GM21447 (cell line): Measurements from ENCODE around the gene BLMH.

ENCODE experiments used
- ATAC-seq: cut with Tn5 transposase; IDR thresholded peaks from one replicate; pipeline ENCODE4 v1.9.1; 2021; ENCODE audit not compliant: unreplicated experiment

BLMH gene

GRCh38 chr17:30308406-30308805 is 16.7 kb upstream of the BLMH start:
- ATAC-seq, result no peak

- ATAC-seq, result no peak
Measured at GRCh38 chr17:30304778-30305177, 13.0 kb upstream of the BLMH start.

DNA sequence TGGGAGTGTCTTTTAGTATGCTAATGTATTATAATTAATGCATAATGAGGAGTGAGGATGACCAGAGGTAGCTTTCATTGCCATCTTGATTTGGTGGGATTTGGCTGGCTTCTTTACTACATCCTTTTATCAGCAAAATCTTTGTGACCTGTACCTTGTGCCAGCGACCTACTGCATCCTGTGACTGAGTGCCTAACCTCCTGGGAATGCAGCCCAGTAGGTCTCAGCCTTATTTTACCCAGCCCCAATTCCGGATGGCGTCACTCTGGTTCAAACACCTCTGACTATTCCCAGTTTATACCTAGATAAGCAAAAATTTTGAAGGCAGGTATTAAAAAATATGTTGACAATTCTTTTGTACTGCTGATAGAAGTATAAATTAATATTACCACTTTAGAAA is 10.5 kb upstream of the BLMH start:
- no peak for ATAC-seq

DNA sequence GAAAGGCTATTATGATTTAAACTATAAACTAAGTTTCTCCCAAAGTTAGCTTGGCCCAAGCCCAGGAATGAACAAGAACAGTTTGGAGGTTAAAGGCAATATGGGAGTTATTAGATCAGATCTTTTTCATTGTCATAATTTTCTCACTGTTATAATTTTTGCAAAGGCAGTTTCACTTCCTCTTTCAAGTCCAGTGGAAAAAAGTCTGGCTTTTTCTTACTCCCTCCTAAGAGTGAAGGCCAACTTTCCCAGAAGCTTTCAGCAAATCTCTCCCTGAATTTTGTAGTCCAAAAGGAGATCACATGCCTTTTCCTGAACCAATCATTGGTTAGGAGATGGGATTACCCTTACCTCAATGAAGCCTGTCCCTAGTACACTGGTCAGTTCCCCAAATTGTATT is 9.1 kb upstream of the BLMH start:
- no peak for ATAC-seq

DNA sequence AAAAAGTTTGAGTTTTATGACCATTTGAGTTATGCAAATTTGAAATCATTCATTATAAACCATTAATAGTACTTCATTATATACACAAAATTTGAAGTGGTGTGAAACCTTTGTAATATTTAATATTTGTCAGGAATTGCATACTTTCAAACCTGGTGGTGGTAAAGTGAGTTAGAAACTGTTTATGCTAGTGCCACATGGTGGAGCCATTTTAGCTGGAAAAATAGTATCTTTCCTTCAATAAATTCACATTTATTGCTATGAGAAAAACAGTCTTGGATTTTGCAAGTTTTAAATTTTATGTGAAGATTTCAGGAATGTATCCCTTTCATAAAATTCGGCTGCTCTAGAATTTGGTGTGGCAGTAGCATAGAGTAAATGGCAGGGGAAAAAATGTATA is 7.3 kb upstream of the BLMH start:
- no peak for ATAC-seq

DNA sequence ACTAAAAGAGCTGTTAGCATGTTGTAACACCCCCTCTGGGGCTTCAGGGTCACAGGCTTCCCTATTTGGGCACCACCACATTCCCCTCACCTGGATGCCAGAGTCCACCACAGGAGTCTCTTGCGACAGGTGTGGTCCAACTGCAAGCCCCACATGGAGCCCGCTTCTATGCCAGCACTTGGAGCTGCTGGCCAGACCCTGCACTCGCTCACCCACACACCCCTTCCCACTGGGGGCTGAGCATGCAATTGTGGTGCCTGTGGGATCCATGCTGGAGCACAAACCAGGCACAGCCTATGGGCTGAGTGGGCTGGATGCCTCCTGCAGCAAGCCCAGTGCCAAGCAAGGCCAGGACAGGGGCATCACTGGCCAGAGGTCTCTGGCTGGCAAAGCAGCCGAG is 6.0 kb upstream of the BLMH start:
- ATAC-seq, result no peak

DNA sequence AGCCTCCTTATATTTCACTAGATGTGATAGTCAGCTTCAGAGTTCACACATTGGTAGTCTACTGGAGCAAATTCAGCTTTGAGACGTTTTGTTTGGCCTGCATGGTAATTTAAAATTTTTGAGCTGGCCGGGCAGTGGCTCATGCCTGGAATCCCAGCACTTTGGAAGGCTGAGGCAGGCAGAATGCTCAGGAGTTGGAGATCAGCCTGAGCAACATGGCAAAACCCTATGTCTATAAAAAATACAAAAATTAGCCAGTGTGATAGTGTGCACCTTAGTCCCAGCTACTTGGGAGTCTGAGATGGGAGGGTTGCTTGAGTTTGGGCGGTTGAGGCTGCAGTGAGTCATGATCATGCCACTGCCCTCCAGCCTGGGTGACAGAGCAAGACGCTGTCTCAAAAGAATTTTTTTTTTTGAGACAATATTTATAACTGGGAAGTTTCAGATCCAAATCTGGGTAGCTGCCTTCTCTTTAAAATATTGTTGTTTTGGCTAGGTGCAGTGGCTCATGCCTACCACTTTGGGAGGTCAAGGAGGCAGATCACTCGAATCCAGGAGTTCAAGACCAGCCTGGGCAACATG is 4.8 kb upstream of the BLMH start:
- ATAC-seq, result no peak

GRCh38 chr17:30292286-30292858 is 628 bp upstream of the BLMH start:
- ATAC-seq, result peak; percentile 14

- peak; percentile 55 for ATAC-seq
Measured at GRCh38 chr17:30290696-30291542, 825 bp downstream of the BLMH start.

DNA sequence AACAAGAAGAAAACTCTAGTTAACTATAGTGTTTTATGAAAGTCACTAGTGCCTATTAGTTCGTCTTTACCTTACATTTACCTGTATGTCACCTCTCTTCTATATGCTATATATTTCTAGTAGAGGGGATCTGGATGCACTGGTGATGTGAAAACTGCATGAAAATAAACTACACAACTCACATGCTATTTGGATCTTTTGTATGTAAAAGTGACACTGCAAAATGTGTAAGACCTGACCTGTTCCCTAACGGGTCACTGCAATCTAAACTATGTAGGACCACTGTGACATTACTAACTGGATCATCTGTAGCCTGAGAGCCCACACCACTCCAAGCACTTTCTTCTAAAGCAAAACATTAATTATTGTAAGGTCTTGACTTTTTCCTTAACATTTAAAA is 1.7 kb downstream of the BLMH start:
- no peak for ATAC-seq

GRCh38 chr17:30279156-30279555 is 12.6 kb downstream of the BLMH start:
- no peak for ATAC-seq

DNA sequence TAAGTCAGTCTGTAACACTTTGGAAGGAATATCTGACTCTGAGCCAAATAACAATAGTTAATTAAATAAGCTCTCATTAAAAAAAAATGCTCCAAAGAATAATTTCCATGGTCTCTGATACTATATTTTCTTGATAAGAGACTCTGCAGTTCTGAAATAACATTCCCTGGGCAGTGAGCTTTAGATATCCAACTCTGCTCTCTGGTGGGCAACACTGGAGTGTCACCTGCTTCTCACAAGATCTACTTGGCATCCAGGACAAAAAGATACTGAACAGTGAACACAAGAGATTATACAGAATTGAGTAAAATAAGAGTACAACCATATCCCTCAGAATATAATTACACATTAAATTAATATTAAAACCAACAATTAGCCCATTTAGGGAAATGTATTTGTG is 13.7 kb downstream of the BLMH start:
- no peak for ATAC-seq

GRCh38 chr17:30275911-30276310 is 15.8 kb downstream of the BLMH start:
- no peak for ATAC-seq

- ATAC-seq, result no peak
Measured at GRCh38 chr17:30274887-30275286, 16.9 kb downstream of the BLMH start.

DNA sequence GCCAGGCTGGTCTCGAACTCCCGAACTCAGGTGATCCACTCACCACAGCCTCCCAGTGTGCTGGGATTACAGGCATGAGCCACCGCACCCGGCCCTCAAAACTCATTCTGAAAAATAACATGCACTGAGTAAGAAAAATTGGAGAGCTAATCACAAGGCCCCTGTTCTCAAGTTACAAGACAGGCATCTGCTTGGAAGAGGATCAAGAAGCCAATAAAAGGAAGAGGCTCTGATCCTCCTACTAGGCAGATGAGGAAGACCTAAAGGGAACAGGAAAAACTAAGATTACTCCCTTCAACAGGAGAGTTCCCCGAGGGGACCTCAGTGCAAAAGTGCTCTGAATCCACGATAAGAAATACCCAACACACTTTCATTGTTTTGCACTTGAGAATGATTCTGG is 18.4 kb downstream of the BLMH start:
- ATAC-seq, result no peak

DNA sequence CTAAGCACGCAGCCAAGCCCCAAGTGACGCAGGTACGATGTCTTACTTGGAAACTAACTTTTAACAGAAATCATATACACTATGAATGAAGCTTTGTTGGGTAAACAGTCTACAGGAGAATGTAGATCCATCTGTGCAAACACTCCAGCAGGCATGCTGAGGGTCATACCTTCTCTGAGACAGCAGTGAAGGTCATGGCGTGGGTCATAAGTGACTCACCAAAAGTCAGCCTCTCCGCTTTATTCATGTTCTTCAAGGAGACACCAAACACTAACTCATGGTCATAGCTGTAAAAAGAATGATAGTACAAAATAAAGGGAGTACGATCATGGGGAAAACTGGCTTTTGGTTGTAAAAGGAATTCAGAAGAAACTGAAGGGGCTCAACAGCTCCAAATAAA is 20.6 kb downstream of the BLMH start:
- no peak for ATAC-seq

GRCh38 chr17:30267625-30268024 is 24.1 kb downstream of the BLMH start:
- no peak for ATAC-seq

DNA sequence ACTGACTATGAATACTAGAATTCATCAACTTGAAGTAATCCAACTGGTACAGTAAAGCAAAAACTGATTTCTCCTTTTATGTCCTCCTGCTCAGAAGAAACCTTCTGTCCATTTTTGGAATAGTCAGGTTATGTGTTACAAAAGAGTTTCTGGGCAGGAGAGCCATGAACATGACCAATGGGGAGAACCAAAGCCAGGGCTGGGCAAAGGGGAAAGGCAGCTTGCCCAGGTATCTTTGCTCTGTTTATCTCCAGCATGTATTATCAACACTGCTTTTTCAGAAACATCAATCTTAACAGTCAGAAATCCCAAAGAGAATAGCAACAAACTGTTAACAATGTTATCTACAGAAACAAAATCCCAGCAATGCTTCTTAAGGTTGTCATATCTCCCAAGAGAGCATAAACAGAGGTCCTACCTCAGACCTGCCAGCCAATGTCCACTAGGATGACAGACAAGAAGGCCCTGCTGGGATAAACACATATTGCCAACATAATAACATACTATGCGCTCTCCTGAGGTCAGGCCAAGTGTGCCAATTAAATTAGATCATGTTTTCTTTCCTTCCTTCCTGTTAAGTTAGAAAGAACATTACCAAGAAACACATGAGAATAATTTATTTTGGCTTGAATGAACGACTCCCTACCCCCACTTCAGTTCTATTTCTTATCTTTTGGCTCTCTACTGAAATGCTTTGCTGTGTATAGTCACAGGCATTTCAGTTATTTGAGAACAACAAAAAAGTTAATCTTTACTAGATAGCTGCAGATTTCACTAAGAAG is 28.0 kb downstream of the BLMH start:
- ATAC-seq, result no peak

DNA sequence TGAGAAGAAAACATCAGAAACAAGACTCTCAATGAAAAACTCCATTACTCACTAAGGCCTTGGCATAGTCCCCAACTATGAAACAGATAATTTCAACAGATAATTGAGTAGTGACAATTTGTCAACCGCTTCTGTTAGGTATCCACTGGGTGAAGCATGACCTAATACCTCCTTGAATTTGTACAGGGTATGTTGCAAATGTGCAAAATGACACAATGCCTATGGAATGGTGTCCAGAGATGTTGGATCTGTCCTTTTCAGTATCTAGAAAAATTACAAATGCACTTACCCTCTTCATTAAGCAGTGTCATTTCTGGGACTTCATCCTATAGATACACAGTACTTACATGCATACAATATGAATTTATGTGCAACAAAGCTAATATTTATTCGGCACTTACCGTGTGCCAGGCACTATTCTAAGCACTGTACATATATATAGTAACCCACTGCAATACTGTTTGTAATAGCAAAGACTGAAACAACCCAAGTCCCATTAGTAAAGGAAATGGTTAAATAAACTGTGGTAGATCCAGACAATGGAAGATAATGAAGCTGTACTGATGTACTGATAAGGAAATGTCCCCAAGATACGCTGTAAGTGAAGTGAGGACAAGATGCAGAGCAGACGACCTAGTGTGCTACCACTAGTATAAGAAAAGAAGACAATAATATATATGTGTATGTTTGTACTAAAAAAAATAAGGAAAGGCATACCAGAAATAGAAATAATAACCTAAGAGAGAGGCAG is 34.8 kb downstream of the BLMH start:
- no peak for ATAC-seq

DNA sequence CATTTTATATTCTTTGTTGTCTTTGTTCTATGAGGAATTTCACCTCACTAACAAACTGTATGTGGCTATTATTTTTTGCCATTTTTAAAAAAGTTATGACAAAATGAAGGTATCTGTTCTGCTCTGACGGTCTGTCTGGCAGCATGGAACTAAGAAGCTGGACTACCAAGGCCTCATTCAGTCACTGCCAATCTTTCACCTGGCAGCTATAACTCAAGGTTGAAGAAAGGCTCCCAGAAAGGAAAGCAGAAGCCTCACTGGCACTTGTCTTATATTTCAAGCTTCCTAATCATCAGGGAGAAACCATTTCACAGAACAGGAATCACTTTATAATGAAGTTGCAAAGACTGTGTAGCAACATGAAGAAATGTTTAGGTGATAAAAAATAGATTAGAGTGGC is 37.6 kb downstream of the BLMH start:
- ATAC-seq, result no peak

DNA sequence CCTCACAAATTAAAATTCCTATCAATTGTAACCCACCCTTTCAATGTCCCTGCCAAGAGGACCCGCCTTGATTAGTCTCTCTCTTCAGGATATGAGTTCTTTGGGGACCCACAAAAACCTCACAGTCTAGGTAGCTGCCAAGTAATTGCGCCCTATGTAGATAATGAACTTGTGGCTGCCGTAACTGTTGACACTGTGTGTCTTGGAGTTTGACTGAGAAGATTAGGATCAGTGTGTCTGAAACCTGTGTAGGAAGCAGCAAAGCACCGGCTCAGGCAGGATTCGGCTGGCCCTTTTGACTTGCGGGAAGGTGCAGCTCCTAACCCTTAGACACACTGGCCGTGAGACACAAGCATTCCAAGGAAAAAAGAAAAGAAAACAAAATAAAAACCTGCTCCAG is 38.4 kb downstream of the BLMH start:
- no peak for ATAC-seq
